ENCODE measurements around the gene VGLL4.

- TF ChIP-seq SMC3 (conservative IDR thresholded peaks at IDR 0.05; ENCODE audit: poor library complexity): no peak
- TF ChIP-seq CTCF (IDR thresholded peaks at IDR 0.05; ENCODE audit: poor library complexity, severe bottlenecking): no peak
- TF ChIP-seq REST (IDR thresholded peaks at IDR 0.05; ENCODE audit: borderline replicate concordance): no peak
Observed at GRCh38 chr3:11604139-11604892, 39.4 kb downstream of the VGLL4 start.
